HT1080 (cell line): ENCODE data around the gene TRAPPC11. TPM values are rescaled to one million over a fixed set of nuclear protein-coding genes. Genes with fewer than 3 reads are reported as not detected.

Experiments
- DNase-seq: peaks from one replicate; pipeline ENCODE4 v3.0.0-alpha.2; 2015; ENCODE audit warnings: low read depth
- small RNA-seq: library from RNA; depleted of rRNA; stranded (forward); fragments of <200 nt; gene quantifications from one replicate; pipeline ENCODE3, GENCODE V24; 2014
- total RNA-seq: library from RNA; depleted of rRNA; stranded (reverse); fragments of >200 nt; shearing (Covaris generic); gene quantifications from 2 replicates; pipeline ENCODE4 v1.2.3, GENCODE V29; 2014; rRNA removed

The TRAPPC11 gene
- total RNA-seq, 1 experiment from 2014 or later = 15.4 TPM

DNA sequence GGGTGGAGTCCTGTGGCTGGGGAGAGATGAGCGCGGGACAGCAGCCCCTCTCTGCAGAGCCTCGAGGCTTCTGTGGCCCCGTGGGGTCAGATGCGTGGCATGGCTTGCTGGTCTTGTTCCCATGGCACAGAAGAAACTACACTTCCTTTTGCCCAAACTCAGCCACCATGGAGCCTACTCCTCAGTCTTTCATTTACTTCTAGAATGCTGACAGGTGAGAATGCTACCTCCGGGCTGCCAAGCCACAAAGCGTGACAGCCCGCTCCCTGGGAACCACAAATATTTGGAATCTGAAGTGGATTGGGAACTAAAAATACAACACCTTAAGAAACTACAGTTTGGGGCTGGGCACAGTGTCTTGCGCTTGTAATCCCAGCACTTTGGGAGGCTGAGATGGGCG lies 98.0 kb downstream of the TRAPPC11 start:
- DNase-seq = no peak

DNA sequence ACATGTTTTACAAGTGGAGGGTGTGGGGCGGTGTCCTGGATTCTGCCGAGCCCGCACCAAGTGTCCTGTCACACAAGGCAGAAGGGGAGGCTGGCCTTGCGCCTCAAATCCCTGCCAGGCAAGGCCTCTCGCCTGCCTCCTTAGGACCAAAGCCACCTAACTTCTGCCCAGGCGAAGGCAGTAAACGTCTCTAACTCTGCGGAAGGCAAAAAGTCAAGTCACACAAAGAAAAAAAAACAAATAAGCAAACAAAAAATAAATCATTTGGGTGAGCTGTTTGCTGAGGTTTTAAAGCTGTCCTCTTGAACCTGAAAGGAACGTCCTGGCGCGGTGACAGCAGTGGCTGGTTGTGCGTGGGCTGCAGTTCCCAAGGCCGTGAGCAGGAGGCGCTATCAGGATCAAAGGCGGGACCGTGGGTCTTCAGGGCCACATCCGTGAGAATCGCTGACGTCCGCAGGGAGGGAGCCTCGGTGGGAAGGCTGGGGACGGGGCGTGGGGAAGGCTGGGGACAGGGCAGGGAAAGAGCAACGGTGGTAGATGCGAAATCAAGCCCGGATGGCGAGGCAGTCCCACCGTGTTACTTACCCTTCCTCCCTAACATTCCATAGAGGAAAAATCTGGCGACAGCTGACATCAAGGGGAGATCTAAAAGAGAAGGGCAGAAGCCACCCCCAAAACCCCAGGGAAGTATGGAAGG lies 99.1 kb downstream of the TRAPPC11 start:
- DNase-seq = no peak

DNA sequence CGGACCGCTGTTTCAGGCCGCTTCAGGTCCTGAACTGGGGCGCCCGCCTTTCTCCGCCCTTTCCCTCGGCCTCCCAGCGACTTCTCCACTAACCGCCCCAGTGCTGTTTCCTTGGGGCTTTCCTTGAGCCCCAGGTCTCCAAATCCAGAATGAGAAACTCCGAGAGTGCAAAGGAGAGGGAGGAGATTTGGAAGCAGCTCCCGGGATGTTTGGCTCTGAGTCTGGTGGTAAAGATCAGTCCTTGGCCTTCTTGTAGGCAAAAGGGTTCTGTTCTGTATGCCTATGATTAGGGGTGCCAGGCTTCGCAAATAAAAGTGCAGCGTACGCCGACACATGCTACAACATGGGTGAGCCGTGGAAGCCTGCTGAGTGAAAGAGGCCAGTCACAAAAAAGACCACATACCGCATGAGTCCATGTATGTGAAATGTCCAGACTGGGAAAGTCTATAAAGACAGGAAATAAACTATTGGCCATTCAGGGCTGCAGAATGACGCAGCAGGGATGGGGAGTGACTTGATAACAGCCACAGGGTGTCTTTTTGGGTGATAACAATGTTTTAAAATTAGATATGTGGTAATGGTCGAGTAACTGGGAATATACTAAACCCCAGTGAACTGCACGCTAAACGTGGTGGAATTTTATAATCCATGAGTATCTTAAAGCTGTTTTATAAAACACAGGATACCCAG lies 99.8 kb downstream of the TRAPPC11 start:
- no peak for DNase-seq

DNA sequence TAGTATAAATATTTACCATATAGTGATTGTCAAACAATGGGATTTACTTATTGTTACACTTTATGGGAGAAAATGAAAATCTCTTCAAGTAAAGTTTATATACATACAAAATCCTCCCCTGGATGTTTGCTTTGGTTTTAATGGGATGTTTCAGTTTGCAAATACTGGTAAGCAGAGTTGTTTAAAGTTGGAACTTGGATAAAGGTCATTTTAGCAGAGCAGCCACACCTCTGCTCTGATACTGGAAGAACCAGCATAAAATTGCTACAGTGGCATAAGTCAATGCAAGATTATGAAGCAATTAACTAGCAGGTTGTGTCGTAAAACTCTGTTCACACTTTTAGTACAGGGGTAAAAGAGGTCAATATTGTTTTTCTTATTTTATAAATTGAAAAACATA lies 101.2 kb downstream of the TRAPPC11 start:
- DNase-seq = no peak

Small RNAs within 50 kb of the gene (small RNA-seq; reads per million reads assigned to genes)
- gene RNU6-1053P (not detected), gene RNU6-335P (not detected), gene RNU6-479P (not detected)

Other genes starting within 250 kb of the TRAPPC11 start
- gene CDKN2AIP, start 214.7 kb upstream of the TRAPPC11 start, total RNA-seq = 18.9 and 23.8 TPM in 2 replicates
- gene ING2, start 154.2 kb upstream of the TRAPPC11 start, total RNA-seq = 14.0 and 25.4 TPM in 2 replicates
- gene RWDD4, start 108 bp upstream of the TRAPPC11 start, total RNA-seq = 31.0 and 37.9 TPM in 2 replicates
- not detected in 2 replicates for gene STOX2, start 246.0 kb downstream of the TRAPPC11 start, total RNA-seq